Stimulated activated naive CD8-positive, alpha-beta T cell treated with anti-CD3 and anti-CD28 coated beads, Interleukin-15, amount 100 ng/mL, for 72 hours (primary cell): ENCODE measurements around the gene FCER1G.
A peak's percentile ranks its signal among the peaks of the same experiment; 100 is the strongest.

Experiments
- ATAC-seq: fragments of 150-1000 bp; cut with Tn5 transposase; 2 replicates; pipeline ENCODE4 v1.10.0; 2021; ENCODE audit warnings: mild to moderate bottlenecking, moderate library complexity
- DNase-seq, 2 donors: peaks; one replicate each; pipeline ENCODE4 v3.0.0; 2021 to 2022
- H3K27ac Mint-ChIP-seq, 2 donors: one replicate each; pipeline ENCODE4 v1.8.0; 2022; ENCODE audit warnings: mild to moderate bottlenecking in 2 of 2, mixed read lengths in 2 of 2, moderate library complexity in 2 of 2
- H3K27me3 Mint-ChIP-seq: one replicate; pipeline ENCODE4 v1.8.0; 2022; ENCODE audit warnings: mixed read lengths
- H3K4me1 Mint-ChIP-seq: one replicate; pipeline ENCODE4 v1.8.0; 2022; ENCODE audit warnings: mild to moderate bottlenecking, mixed read lengths
- H3K4me3 Mint-ChIP-seq, 2 donors: one replicate each; pipeline ENCODE4 v1.8.0; 2022; ENCODE audit warnings: mild to moderate bottlenecking in 2 of 2, mixed read lengths in 2 of 2, moderate library complexity in 1 of 2
- H3K9me3 Mint-ChIP-seq, 2 donors: one replicate each; pipeline ENCODE4 v1.8.0; 2022; ENCODE audit warnings: mixed read lengths in 2 of 2

FCER1G gene

DNA sequence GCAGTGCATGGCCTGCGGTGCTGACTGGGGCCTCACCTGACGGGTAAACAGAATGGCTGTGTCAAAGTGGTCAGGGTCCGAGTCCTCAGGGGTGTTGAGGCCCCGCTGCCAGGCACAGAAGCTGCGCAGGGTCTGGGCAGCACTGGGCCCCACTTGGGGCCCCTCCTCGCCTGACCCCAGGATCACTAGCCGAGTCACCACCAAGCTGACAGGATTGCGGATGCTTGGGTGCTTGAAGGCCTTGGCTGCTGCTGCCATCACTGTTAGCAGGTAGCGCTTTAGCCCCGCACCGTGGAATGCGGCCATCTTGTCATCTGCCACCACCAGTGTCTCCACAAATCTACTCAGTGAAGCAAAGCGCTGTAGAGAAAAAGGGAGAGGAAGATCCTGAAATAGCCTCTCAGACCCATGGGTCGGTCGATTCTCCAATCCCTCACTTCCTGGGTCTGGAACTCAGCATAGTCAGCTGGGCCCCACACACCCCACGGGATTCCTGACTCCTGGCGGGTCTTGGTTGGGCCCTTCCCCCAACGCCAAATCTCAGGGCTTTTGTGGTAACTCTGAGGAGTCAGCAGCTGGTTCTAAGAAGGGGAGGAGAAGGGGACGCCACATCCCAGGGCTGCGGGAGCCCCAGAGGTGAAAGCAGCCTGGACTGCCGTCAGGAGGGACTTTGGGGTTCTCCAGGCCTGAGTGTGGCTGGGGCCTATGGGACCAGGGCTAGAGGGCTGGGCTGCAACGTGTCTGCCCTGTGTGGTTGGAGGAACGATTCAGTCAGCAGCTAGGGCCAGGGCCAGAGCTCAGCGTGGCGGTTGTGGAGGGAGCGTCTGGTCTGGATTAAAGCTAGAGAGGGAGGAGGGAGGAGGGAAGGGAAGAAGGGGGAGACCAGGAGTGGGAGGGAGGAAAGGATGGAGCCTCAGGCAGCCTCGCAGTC is 18.3 kb upstream of the FCER1G start:
- Mint-ChIP-seq H3K9me3 (no peaks in the 10 kb centered on the region), H3K27ac (peak overlapping the region in 1 of 2 donors; percentile 66), H3K4me1 (peaks cover 81% of the 10 kb centered on the region)

DNA sequence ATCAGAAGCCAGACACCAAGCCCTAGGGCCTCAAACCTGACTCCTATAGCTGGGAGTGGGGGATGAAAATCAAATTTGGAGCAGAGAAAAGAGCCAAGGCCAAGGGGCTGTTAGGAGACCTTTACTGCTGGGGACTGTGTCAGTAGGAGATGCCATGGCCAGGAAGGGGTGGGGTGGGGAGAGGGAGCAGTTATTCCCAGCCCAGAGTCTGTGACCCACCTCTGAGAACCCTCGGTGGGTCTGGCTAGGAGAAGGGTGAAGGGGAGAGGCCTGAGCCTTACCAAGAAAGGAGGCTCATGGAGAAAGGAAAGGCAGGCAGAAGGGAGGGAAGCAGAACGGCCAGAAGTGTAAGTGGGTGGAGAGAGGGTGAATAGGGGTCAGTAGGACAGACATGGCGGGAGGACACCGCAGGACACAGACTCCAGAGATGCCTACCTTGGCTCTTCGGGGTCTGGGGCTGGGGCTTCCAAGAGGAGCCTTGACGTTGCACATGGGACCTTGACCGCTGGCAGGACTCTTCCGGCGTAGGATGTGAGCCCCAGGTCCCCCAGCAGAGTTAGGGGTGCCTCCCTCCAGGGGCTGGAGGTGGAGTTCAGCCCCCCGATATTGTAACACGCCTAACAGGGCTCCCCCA is 17.4 kb upstream of the FCER1G start:
- no peaks in the 10 kb centered on the region for H3K27me3 Mint-ChIP-seq
- H3K27ac Mint-ChIP-seq: peak overlapping the region; percentile 61 to 66
- no peak for ATAC-seq
- DNase-seq: no peak
- H3K9me3 Mint-ChIP-seq: no peaks in the 10 kb centered on the region
- H3K4me3 Mint-ChIP-seq: no peak overlapping the region
- H3K4me1 Mint-ChIP-seq: peaks cover 79% of the 10 kb centered on the region

More for the DNA sequence above, 18.3 kb upstream of the FCER1G start:
- ATAC-seq (no peak), DNase-seq (no peak)
- H3K27me3 Mint-ChIP-seq: no peaks in the 10 kb centered on the region
- no peak overlapping the region for H3K4me3 Mint-ChIP-seq

DNA sequence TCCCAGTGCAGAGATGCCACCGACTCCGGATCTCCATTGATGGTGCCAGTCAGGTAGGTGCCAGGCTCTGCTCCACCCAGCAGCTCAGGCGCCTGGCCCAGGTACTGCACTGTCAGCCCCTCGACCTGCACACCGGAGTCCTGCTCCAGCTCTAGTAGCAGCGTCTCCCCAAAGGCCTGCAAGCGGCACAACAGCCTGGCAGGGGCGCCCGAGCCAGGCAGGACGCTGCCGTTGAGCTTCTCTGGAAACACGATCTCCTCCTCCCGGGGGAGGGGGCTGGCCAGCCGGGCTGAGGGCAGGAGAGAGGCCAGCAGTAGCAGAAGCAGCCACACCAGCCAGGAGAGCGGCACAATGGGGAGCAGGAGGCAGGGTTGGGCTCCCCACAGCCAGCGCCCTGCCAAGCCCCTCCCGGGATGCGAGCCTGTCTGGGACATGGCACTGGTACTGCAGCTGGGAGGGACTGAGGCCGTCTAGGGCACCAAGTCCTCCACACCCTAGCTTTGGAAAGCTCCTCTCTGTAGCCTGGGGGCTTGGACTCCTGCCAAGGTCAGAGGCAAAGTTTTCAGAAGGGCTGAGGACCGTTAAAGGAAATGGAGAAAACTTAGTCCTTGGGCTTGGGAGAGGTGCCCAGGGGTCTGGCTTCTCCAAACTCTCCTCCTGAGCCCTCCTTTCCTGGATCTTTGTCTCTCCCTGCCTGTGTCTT is 16.8 kb upstream of the FCER1G start:
- Mint-ChIP-seq H3K27me3 (no peaks in the 10 kb centered on the region), H3K4me3 (no peak overlapping the region), H3K27ac (peak overlapping the region in 1 of 2 donors; percentile 68), H3K4me1 (peaks cover 78% of the 10 kb centered on the region), H3K9me3 (no peaks in the 10 kb centered on the region)
- DNase-seq (no peak), ATAC-seq (no peak)

DNA sequence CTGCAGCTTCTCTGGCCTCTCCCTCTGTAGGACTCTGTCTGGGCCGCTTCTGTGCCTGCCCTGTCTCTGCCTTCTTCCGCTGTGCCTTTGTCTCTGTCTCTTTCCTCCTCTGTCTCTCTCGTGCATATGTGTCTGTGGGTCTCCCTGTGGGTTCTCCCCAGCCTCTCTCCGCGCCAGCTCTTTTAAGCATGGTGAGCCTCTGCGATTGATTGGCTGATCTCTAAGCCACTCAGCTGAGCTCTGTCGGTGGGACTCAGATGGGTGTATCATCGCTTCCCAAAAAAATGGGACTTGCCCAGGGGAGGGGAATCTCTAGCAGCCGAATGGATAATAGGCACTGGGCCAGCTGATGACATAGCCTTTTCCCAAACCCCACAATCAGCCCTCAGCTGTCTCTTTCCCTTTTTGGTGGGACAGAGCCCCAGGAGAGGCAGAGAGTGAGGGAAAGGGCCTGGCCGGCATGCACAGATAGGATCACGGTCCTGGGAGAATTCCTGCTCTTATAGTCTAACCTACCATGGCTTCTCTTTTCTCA is 16.1 kb upstream of the FCER1G start, which contains the start of gene ADAMTS4:
TSS of gene ADAMTS4 (minus strand) at position 158 of the 535 bp plus-strand sequence. CDS start 427 bp downstream, outside the sequence.
- no peaks in the 10 kb centered on the region for H3K9me3 Mint-ChIP-seq
- DNase-seq: no peak
- no peaks in the 10 kb centered on the region for H3K27me3 Mint-ChIP-seq
- no peak for ATAC-seq
- peaks cover 82% of the 10 kb centered on the region for H3K4me1 Mint-ChIP-seq
- H3K27ac Mint-ChIP-seq: peak within 1 kb of the TSS; percentile 92 to 95
- H3K4me3 Mint-ChIP-seq: peak within 1 kb of the TSS; percentile 90 to 91

DNA sequence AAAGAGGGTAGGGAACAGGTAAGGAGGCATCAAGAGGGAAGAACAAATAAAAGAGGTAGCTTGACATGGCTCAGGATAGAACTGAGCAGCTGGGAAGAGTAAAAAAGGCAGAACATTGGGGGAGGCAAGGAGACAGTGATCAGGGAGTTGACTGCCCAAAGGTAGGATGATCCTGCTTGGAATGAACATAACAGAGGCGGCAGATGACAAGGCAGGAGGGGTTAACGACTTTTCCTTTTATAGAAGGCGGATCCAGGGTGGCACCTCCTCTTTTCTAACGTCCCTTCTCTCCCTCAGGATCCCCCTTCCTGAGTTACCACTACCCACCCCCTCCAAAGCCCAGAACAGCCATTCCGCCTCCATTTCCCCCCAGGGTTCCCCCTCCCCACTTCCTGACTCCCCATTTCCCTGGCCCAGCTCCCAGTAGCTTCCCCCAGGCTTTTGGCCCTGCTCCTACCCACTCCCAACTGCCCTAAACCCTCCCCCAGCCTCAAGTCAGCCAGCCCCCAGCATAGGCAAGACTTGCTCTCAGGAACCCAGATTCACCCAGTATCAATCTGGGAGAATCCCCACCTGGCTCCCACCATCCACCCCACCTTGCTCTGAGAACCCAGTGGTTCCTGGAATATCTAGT is 15.5 kb upstream of the FCER1G start:
- peaks cover 88% of the 10 kb centered on the region for H3K4me1 Mint-ChIP-seq
- H3K27ac Mint-ChIP-seq: peak overlapping the region; percentile 92 to 95
- DNase-seq (no peak), ATAC-seq (no peak)
- H3K27me3 Mint-ChIP-seq: no peaks in the 10 kb centered on the region
- peak overlapping the region; percentile 90 to 91 for H3K4me3 Mint-ChIP-seq
- H3K9me3 Mint-ChIP-seq: no peaks in the 10 kb centered on the region

DNA sequence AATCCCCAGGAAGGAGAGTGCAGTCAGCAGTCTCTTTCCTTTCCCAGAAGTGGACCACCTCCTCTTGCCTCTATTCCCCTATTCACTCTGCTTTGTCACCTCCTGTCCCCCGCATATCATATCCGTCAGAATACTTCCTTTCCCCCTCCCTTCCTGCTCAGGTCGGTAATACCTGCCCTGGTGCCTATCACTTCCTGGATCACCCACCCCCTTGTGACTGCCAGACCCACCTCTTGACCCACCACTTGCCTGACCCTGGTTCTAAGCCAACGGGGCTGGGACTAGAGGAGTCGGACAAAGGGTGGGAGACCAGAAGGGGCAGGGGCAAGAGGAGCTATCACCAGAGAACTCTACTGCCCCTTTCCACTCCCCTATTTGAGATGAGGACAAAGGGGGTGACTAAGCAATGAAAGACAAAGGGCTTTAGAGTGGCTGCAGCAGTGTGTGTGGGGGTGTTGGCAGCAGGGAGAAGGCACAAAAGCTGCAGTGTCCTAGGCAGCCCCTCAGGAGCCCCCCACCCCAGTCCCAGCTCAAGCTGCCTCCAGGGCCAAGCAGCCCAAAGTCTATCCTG is 14.6 kb upstream of the FCER1G start:
- Mint-ChIP-seq H3K4me3 (peak overlapping the region; percentile 90 to 91), H3K9me3 (no peaks in the 10 kb centered on the region), H3K27ac (peak overlapping the region; percentile 92 to 95), H3K4me1 (peaks cover 87% of the 10 kb centered on the region), H3K27me3 (no peaks in the 10 kb centered on the region)
- ATAC-seq: peak; percentile 52
- peak in 1 of 2 donors; percentile 46 for DNase-seq

DNA sequence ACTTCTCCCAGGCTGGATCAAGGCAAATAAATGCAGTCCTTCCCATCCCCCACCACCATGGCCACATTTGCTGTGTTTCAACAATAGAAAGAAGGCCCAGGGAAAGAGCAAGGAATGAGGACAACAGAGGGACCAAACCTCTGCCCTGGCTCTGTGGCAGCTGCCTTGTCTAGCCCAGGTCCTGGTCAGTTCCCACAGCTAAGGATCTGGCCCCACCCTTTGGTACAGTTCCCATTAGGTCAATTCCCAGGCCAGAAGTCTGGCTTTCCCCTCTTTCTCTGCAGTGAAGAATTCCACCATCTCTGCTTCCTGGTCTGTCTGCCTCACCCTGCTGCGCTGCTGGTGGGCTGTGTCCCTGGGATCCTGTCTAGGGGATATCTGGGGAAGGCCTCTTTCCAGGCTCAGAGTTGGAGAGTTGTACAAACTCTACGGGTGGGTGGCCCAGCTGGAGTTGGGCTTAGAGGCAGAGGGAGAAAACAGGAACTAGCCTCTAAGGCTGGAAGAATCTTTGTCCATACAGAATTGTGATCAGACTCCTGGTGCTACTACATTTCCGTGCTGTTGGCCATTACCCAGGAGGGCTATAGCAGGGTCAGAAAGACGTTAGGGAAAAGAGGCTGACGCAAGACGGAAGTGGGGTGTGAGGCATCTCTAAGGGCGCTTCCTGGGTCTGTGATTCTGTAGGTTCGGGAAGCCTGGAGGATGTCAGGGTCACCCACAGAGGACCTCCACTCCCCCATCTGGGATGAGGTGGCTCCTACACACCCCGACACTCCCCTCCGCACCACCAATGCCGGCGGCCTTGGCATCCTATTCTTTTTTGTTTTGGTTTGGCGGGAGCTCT is 13.9 kb upstream of the FCER1G start:
- ATAC-seq: no peak
- Mint-ChIP-seq H3K4me1 (peaks cover 87% of the 10 kb centered on the region), H3K27ac (peak overlapping the region; percentile 97 to 98), H3K9me3 (no peaks in the 10 kb centered on the region), H3K4me3 (peak overlapping the region; percentile 90 to 91), H3K27me3 (no peaks in the 10 kb centered on the region)
- no peak for DNase-seq

DNA sequence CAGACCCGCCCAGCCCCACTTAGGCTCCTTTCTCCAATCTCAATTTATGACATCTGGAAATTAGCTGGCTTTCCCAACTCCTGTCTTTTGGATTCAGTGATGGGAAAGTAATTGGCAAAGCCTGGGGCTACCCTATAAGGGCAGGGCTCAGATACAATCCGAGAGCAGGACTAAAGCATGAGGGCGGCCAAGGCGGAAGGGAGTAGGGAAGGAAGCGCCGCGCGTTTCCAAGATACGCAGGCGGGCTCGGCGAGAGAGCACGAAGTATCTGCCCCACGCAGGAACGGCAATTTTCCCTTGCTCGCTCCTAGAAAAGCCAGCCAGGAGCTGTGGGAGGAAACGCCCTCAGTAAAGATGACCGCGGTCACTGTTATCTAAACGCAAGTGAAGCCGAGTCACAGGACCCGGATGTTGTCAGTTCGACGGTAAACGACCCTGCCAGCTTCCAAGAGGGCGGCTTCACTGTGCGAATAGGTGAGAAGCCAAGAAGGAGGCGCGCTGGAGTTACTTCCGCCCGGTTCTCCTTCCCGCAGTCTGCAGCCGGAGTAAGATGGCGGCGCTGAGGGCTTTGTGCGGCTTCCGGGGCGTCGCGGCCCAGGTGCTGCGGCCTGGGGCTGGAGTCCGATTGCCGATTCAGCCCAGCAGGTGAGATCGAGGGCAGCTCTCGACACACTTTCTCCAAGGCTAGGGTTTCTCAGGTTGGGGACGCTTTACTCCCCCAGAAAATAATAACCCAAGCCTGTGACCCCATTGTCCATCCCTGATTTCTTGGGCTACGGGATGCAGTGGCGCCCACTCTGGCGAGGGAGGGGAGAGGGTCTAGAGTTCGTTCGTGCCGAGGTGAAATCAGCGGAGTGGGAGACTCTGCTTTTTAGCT is 13.0 kb upstream of the FCER1G start, which contains the start of gene NDUFS2:
TSS of gene NDUFS2 (plus strand) at position 532 of the 877 bp plus-strand sequence. CDS start at position 551, 19 bp downstream.
- H3K27me3 Mint-ChIP-seq: no peaks in the 10 kb centered on the region
- ATAC-seq (peak; percentile 97), DNase-seq (peak; percentile 89 to 95)
- H3K27ac Mint-ChIP-seq: peak within 1 kb of the TSS; percentile 97 to 98
- H3K4me1 Mint-ChIP-seq: peaks cover 87% of the 10 kb centered on the region
- peak within 1 kb of the TSS; percentile 90 to 91 for H3K4me3 Mint-ChIP-seq
- no peaks in the 10 kb centered on the region for H3K9me3 Mint-ChIP-seq

DNA sequence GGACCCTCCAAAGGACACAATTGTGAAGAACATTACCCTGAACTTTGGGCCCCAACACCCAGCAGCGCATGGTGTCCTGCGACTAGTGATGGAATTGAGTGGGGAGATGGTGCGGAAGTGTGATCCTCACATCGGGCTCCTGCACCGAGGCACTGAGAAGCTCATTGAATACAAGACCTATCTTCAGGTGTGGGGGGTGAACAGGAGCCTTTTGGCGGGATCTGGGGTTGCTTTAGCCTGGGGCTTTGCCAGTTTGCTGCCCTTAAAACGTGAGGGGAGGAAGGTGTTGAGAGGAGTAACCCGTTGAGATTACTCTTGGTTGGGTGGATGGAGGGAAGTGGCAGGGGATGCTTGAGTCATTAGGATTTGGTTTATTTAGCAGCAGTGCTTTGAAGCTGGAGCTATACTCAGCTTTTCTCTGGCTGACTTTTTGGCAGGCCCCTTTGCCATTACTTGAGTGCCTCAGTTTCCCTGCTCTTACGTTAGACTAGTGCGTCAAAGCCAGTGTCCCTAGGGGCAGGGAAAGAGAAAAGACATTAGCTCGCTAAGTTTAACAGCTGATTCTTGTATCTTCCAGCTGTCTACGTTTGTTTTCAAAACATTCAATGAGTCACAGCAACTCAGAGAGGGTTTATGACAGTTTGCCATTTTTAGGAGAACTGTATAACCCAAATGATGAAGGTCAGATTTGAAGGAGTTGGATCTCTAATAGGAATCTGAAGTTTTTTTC is 8.5 kb upstream of the FCER1G start:
- no peak for ATAC-seq
- no peaks in the 10 kb centered on the region for H3K27me3 Mint-ChIP-seq
- no peak for DNase-seq
- H3K9me3 Mint-ChIP-seq: no peaks in the 10 kb centered on the region
- H3K4me3 Mint-ChIP-seq: no peak overlapping the region
- H3K27ac Mint-ChIP-seq: peak overlapping the region in 1 of 2 donors; percentile 48
- peaks cover 54% of the 10 kb centered on the region for H3K4me1 Mint-ChIP-seq

DNA sequence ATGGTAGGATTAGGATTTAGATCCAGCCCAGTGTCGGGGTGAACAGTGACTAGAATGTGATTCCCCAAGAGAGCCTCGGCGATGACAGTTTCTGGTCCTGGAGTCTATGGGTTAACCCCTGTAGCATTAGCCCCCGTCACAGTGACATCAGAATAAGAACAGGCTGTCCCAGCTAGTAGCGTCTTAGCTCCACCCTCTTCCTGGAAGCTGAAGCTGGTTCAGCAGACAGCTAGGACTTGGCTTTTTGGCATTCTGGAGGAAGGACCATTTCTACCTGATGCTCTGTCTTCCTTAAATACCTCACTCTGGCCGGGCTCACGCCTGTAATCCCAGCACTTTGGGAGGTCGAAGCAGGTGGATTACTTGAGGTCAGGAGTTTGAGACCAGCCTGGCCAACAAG is 7.9 kb upstream of the FCER1G start:
- DNase-seq (no peak), ATAC-seq (peak; percentile 52)
- H3K27ac Mint-ChIP-seq: peak overlapping the region in 1 of 2 donors; percentile 52
- H3K4me1 Mint-ChIP-seq: peaks cover 50% of the 10 kb centered on the region
- H3K4me3 Mint-ChIP-seq: no peak overlapping the region
- no peaks in the 10 kb centered on the region for H3K9me3 Mint-ChIP-seq
- H3K27me3 Mint-ChIP-seq: no peaks in the 10 kb centered on the region

DNA sequence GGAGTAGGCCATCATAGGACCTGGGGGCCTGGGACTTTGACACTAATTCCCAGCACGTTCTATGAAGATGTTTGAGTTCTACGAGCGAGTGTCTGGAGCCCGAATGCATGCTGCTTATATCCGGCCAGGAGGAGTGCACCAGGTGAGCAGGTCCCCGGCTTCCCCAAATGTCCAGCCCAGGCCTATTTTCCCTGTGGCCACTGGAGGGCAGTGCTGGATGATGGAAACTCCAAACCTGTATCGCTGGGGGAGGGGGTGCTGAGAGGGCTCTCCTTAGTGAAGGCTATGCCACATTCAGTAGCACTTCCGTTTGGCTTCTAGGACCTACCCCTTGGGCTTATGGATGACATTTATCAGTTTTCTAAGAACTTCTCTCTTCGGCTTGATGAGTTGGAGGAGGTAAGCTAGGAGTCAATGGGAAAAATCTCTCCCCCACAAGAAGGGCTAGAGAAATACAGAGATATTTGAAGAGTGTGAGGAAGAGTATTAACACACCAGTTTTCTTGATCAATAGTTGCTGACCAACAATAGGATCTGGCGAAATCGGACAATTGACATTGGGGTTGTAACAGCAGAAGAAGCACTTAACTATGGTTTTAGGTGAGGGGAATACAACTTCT is 5.2 kb upstream of the FCER1G start:
- Mint-ChIP-seq H3K9me3 (no peaks in the 10 kb centered on the region), H3K4me3 (peak overlapping the region in 1 of 2 donors; percentile 30), H3K27me3 (no peaks in the 10 kb centered on the region), H3K4me1 (peaks cover 34% of the 10 kb centered on the region), H3K27ac (peak overlapping the region; percentile 83 to 94)
- DNase-seq (peak; percentile 70 to 78), ATAC-seq (peak; percentile 94)

DNA sequence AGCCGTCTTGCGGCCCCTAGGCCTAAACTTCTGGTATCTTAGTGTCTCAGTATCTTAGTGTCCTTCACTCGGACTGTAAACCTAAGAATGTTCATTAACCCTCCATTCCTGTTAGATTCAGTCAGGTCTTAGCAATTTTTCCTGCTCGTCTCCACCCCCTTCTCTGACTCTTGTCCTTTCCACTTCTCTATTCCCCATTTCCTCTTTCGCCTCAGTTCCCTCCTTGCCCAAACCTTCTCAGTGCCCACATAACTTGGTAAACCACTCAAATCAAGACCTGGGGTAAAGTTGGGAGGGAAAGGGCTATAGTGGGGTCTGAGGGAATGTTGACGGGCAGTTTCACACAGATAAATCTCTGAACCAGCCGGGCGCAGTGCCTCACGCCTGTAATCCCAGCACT is 726 bp upstream of the FCER1G start:
- H3K27me3 Mint-ChIP-seq: no peaks in the 10 kb centered on the region
- no peak for DNase-seq

More for the DNA sequence above, 726 bp upstream of the FCER1G start:
- peaks cover 50% of the 10 kb centered on the region for H3K4me1 Mint-ChIP-seq
- H3K4me3 Mint-ChIP-seq: no peak overlapping the region
- ATAC-seq: no peak
- H3K9me3 Mint-ChIP-seq: no peaks in the 10 kb centered on the region
- no peak overlapping the region for H3K27ac Mint-ChIP-seq
